T-cell (primary cell): ENCODE results near the gene RAB1A. TPM values are rescaled to one million over a fixed set of nuclear protein-coding genes. Genes with fewer than 3 reads are reported as not detected.
A peak's percentile ranks its signal among the peaks of the same experiment; 100 is the strongest.

Experiments used
- ATAC-seq, 4 experiments: fragments of 200-7000 bp in 3 of 4; fragments of 150-1000 bp in 1 of 4; cut with Tn5 transposase; replicated peaks in 1 of 4; 1 replicate in 3 of 4; 2 replicates in 1 of 4; pipeline ENCODE4 v1.10.0; 2021; ENCODE audit warnings: moderate library complexity in 3 of 4, mild to moderate bottlenecking in 2 of 4, moderate number of reproducible peaks in 1 of 4
- CTCF ChIA-PET, 2 donors: fragments of 300-600 bp; sonication (Branson Sonifier 250); formaldehyde crosslinking; loops; one replicate each; lab custom pipeline; 2022; ENCODE audit warnings: antibody characterized with exemption in 2 of 2; lab: Charles Lee
- POLR2A ChIA-PET, 2 donors: fragments of 300-600 bp; sonication (Branson Sonifier 250); formaldehyde crosslinking; loops; one replicate each; lab custom pipeline; 2022; ENCODE audit warnings: antibody characterized with exemption in 2 of 2; lab: Charles Lee
- DNase-seq, 35 experiments: peaks; one replicate each; pipeline versions ENCODE4 v3.0.0 to v3.0.0-alpha.2; 2013 to 2023
- H3K27ac ChIP-seq: one replicate; pipeline ENCODE4 v1.5.1; 2013; ENCODE audit warnings: low read length
- H3K27me3 ChIP-seq, 2 experiments: replicated peaks in 1 of 2; 1 replicate in 1 of 2; 2 replicates in 1 of 2; pipeline versions ENCODE4 v1.6.1 to v1.7.0; 2013; ENCODE audit warnings: low read length in 1 of 2, mixed read lengths in 1 of 2; ENCODE audit not compliant: control insufficient read depth in 2 of 2, insufficient read depth in 2 of 2; ENCODE audit errors: extremely low read depth in 1 of 2
- H3K36me3 ChIP-seq, 2 donors: 1 replicate in 1 of 2; 2 replicates in 1 of 2; pipeline versions ENCODE4 v1.6.1 to v1.7.0; 2013; ENCODE audit warnings: low read length in 1 of 2; ENCODE audit not compliant: control insufficient read depth in 2 of 2, insufficient read depth in 1 of 2; ENCODE audit errors: extremely low read depth in 1 of 2
- H3K4me1 ChIP-seq, 2 experiments: 1 replicate in 1 of 2; 2 replicates in 1 of 2; pipeline versions ENCODE4 v1.6.1 to v1.7.0; 2013; ENCODE audit warnings: low read length in 2 of 2, mixed read lengths in 1 of 2; ENCODE audit not compliant: insufficient read depth in 2 of 2, control insufficient read depth in 1 of 2; ENCODE audit errors: extremely low read depth in 1 of 2
- H3K4me3 ChIP-seq, 2 donors: 1 replicate in 1 of 2; 2 replicates in 1 of 2; pipeline versions ENCODE4 v1.5.1 to v1.7.0; 2013; ENCODE audit warnings: mild to moderate bottlenecking in 2 of 2, low read length in 1 of 2, moderate library complexity in 1 of 2; ENCODE audit not compliant: control insufficient read depth in 1 of 2; ENCODE audit errors: extremely low read depth in 1 of 2
- H3K9me3 ChIP-seq: 2 replicates; pipeline ENCODE4 v1.7.0; 2013
- H3K27ac Mint-ChIP-seq, 2 donors: one replicate each; pipeline ENCODE4 v1.8.0; 2020 to 2021; ENCODE audit warnings: mild to moderate bottlenecking in 2 of 2, mixed read lengths in 2 of 2
- H3K27me3 Mint-ChIP-seq, 2 donors: one replicate each; pipeline ENCODE4 v1.8.0; 2021 to 2022; ENCODE audit warnings: mixed read lengths in 2 of 2
- H3K36me3 Mint-ChIP-seq: one replicate; pipeline ENCODE4 v1.8.0; 2021; ENCODE audit warnings: mixed read lengths
- H3K4me1 Mint-ChIP-seq, 3 donors: one replicate each; pipeline ENCODE4 v1.8.0; 2020 to 2022; ENCODE audit warnings: mixed read lengths in 3 of 3, mild to moderate bottlenecking in 1 of 3
- H3K4me3 Mint-ChIP-seq, 3 donors: one replicate each; pipeline ENCODE4 v1.8.0; 2020 to 2022; ENCODE audit warnings: mild to moderate bottlenecking in 3 of 3, mixed read lengths in 3 of 3, moderate library complexity in 3 of 3
- H3K9me3 Mint-ChIP-seq, 3 donors: one replicate each; pipeline ENCODE4 v1.8.0; 2020 to 2022; ENCODE audit warnings: mixed read lengths in 3 of 3
- WGBS: methylation state at CpG from one replicate; pipeline ENCODE4 v1.1.5; 2013; ENCODE audit warnings: missing lambda C conversion rate; ENCODE audit not compliant: insufficient coverage; 5-methylcytosine and 5-hydroxymethylcytosine counted together
- total RNA-seq, 35 experiments: library from RNA in 6 of 35; stranded (reverse) in 6 of 35; fragments of 120-200 nt in 1 of 35; gene quantifications; one replicate each; pipeline versions ENCODE4 v1.2.1 to v1.2.4 and lab custom pipeline; 2013 to 2026

RAB1A gene
- total RNA-seq, 5 donors from 2014 or later (not counting 1 experiment from before 2014, with no cell fraction given) = 39.1 to 54.3 (median 42.6) TPM

- no peaks in the 10 kb centered on the region for H3K27me3 ChIP-seq
- no peak overlapping the region for H3K27ac ChIP-seq
- DNase-seq (no peak), ATAC-seq (no peak)
- H3K4me1 ChIP-seq = peaks cover 0 to 26% of the 10 kb centered on the region in 2 experiments
- Mint-ChIP-seq H3K27ac (no peak overlapping the region), H3K9me3 (peaks cover 0 to 4% (median 0%) of the 10 kb centered on the region in 3 donors), H3K4me3 (no peak overlapping the region), H3K36me3 (peaks cover 16% of the 10 kb centered on the region), H3K27me3 (no peaks in the 10 kb centered on the region), H3K4me1 (peaks cover 68 to 69% (median 68%) of the 10 kb centered on the region in 3 donors)
- CTCF ChIA-PET = interaction anchor here in 1 of 2 donors (0.6 to 1.1 kb wide), 2 partner anchors 47 to 338 kb away, joined by 3 read pairs; no protein-coding TSS in a partner anchor
- WGBS = 45% methylated on average over 2 of the region's 3 CpGs
- POLR2A ChIA-PET = interaction anchor here (0.5 to 1.1 kb wide), 3 partner anchors 10 to 97 kb away, joined by 3 to 4 read pairs (median 3); partner anchors contain the start of gene RAB1A (in 1 of the 2)
- H3K36me3 ChIP-seq = peaks cover 0 to 7% of the 10 kb centered on the region in 2 donors
- no peaks in the 10 kb centered on the region for H3K9me3 ChIP-seq
- no peak overlapping the region for H3K4me3 ChIP-seq
These were observed 17.3 kb downstream of the RAB1A start for GRCh38 chr2:65112633-65113032.

- Histone ChIP-seq H3K4me1 (peaks cover 0 to 17% of the 10 kb centered on the region in 2 experiments), H3K36me3 (peaks cover 0 to 21% of the 10 kb centered on the region in 2 donors), H3K27me3 (no peaks in the 10 kb centered on the region), H3K4me3 (no peak overlapping the region), H3K27ac (no peak overlapping the region), H3K9me3 (no peaks in the 10 kb centered on the region)
- Mint-ChIP-seq H3K27ac (no peak overlapping the region), H3K9me3 (no peaks in the 10 kb centered on the region), H3K4me1 (peaks cover 54 to 70% (median 60%) of the 10 kb centered on the region in 3 donors), H3K4me3 (no peak overlapping the region), H3K27me3 (no peaks in the 10 kb centered on the region), H3K36me3 (peaks cover 7% of the 10 kb centered on the region)
- no peak for DNase-seq
- POLR2A ChIA-PET = no interaction called here
- ATAC-seq = no peak
- WGBS = 100% methylated on average over 1 of the region's 6 CpGs
- CTCF ChIA-PET = no interaction called here
These were observed 21.1 kb downstream of the RAB1A start for GRCh38 chr2:65108780-65109179.

DNA sequence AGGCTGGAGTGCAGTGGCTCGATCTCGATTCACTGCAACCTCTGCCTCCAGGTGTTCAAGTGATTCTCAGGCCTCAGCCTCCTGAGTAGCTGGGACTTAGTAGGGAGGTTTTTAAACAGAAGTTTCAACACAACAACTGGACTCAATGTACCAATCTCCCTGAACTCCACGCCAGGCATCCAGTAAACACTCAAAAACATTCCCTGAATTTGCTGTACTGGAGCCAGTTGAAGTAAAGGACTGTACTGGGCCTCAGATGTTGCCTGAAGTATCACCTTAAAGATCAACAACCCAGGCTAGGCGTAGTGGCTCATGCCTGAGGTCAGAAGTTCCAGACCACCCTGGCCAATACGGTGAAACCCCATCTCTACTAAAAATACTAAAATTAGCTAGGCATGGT, 22.4 kb downstream of the RAB1A start:
- Histone ChIP-seq H3K9me3 (no peaks in the 10 kb centered on the region), H3K36me3 (peaks cover 0 to 27% of the 10 kb centered on the region in 2 donors), H3K27me3 (no peaks in the 10 kb centered on the region), H3K4me1 (peaks cover 0 to 17% of the 10 kb centered on the region in 2 experiments), H3K4me3 (no peak overlapping the region), H3K27ac (no peak overlapping the region)
- ChIA-PET CTCF (interaction anchor here in 1 of 2 donors (0.6 to 1.2 kb wide), 3 partner anchors 10 to 101 kb away, joined by 3 to 4 read pairs (median 4); no protein-coding TSS in a partner anchor), POLR2A (interaction anchor here in 1 of 2 donors (0.6 to 1.0 kb wide), 2 partner anchors 8 to 18 kb away, joined by 4 to 6 read pairs; no protein-coding TSS in a partner anchor)
- no peaks in the 10 kb centered on the region for H3K27me3 Mint-ChIP-seq
- H3K4me1 Mint-ChIP-seq = peaks cover 44 to 61% (median 49%) of the 10 kb centered on the region in 3 donors
- WGBS = no CpG with 5 or more reads among the region's 5 CpGs
- no peak overlapping the region for H3K27ac Mint-ChIP-seq
- ATAC-seq (no peak), DNase-seq (no peak)
- peaks cover 7% of the 10 kb centered on the region for H3K36me3 Mint-ChIP-seq
- no peak overlapping the region for H3K4me3 Mint-ChIP-seq
- no peaks in the 10 kb centered on the region for H3K9me3 Mint-ChIP-seq

GRCh38 chr2:65103013-65103715, 26.7 kb downstream of the RAB1A start:
- no peaks in the 10 kb centered on the region for H3K9me3 ChIP-seq
- DNase-seq = no peak
- peaks cover 0 to 46% of the 10 kb centered on the region in 2 donors for H3K36me3 ChIP-seq
- H3K27ac ChIP-seq = no peak overlapping the region
- no peak overlapping the region for H3K4me3 ChIP-seq
- H3K4me3 Mint-ChIP-seq = no peak overlapping the region
- ChIA-PET POLR2A (interaction anchor here (0.6 to 1.1 kb wide), 5 partner anchors 9 to 532 kb away, joined by 3 to 6 read pairs (median 3); no protein-coding TSS in a partner anchor), CTCF (interaction anchor here in 1 of 2 donors (0.7 to 0.9 kb wide), 3 partner anchors 16 to 156 kb away, joined by 3 to 4 read pairs (median 3); no protein-coding TSS in a partner anchor)
- H3K4me1 ChIP-seq = peaks cover 0 to 5% of the 10 kb centered on the region in 2 experiments
- no peak for ATAC-seq
- no peaks in the 10 kb centered on the region for H3K27me3 Mint-ChIP-seq
- H3K9me3 Mint-ChIP-seq = no peaks in the 10 kb centered on the region
- H3K36me3 Mint-ChIP-seq = peaks cover 8% of the 10 kb centered on the region
- peaks cover 30 to 42% (median 35%) of the 10 kb centered on the region in 3 donors for H3K4me1 Mint-ChIP-seq
- H3K27ac Mint-ChIP-seq = no peak overlapping the region
- 100% methylated on average over 1 of the region's 6 CpGs for WGBS
- no peaks in the 10 kb centered on the region for H3K27me3 ChIP-seq

- Mint-ChIP-seq H3K27ac (peak overlapping the region in 1 of 2 donors; percentile 19), H3K27me3 (no peaks in the 10 kb centered on the region), H3K4me1 (peaks cover 30 to 34% (median 32%) of the 10 kb centered on the region in 3 donors), H3K9me3 (no peaks in the 10 kb centered on the region), H3K4me3 (no peak overlapping the region), H3K36me3 (peaks cover 24% of the 10 kb centered on the region)
- DNase-seq (no peak), ATAC-seq (no peak)
- Histone ChIP-seq H3K27me3 (no peaks in the 10 kb centered on the region), H3K36me3 (peaks cover 0 to 58% of the 10 kb centered on the region in 2 donors), H3K27ac (no peak overlapping the region), H3K4me3 (no peak overlapping the region), H3K9me3 (no peaks in the 10 kb centered on the region), H3K4me1 (no peaks in the 10 kb centered on the region)
- POLR2A ChIA-PET = interaction anchor here in 1 of 2 donors (0.5 kb wide), 1 partner anchor 126 kb away, joined by 5 read pairs; the partner anchor contains the start of gene ACTR2
- CTCF ChIA-PET = interaction anchor here in 1 of 2 donors (0.9 to 1.0 kb wide), 2 partner anchors 29 to 36 kb away, joined by 3 to 5 read pairs; partner anchors contain the start of gene RAB1A
- 100% methylated on average over 2 of the region's 3 CpGs for WGBS
These were observed 28.8 kb downstream of the RAB1A start for GRCh38 chr2:65101071-65101470.

GRCh38 chr2:65098741-65099140, 31.2 kb downstream of the RAB1A start:
- Histone ChIP-seq H3K4me3 (no peak overlapping the region), H3K36me3 (peaks cover 5 to 60% of the 10 kb centered on the region in 2 donors), H3K27ac (no peak overlapping the region), H3K27me3 (no peaks in the 10 kb centered on the region), H3K4me1 (no peaks in the 10 kb centered on the region), H3K9me3 (no peaks in the 10 kb centered on the region)
- peak overlapping the region; percentile 0 to 15 for H3K27ac Mint-ChIP-seq
- no peak for DNase-seq
- ChIA-PET CTCF (interaction anchor here in 1 of 2 donors (0.5 kb wide), 1 partner anchor 129 kb away, joined by 4 read pairs; the partner anchor contains the start of gene ACTR2), POLR2A (no interaction called here)
- H3K27me3 Mint-ChIP-seq = no peaks in the 10 kb centered on the region
- WGBS = 97% methylated on average over 4 of the region's 5 CpGs
- no peak overlapping the region for H3K4me3 Mint-ChIP-seq
- no peak for ATAC-seq
- peaks cover 17 to 23% (median 22%) of the 10 kb centered on the region in 3 donors for H3K4me1 Mint-ChIP-seq
- H3K36me3 Mint-ChIP-seq = peaks cover 25% of the 10 kb centered on the region
- H3K9me3 Mint-ChIP-seq = no peaks in the 10 kb centered on the region
